HCT116 (cell line): ENCODE measurements around the gene CTBP2. TPM values are rescaled to one million over a fixed set of nuclear protein-coding genes. Genes with fewer than 3 reads are reported as not detected.

Experiments
- ATAC-seq: fragments of 200-7000 bp; cut with Tn5 transposase; 2 replicates; pipeline ENCODE4 v1.9.1; 2020; ENCODE audit warnings: mild to moderate bottlenecking, moderate library complexity
- BruUV-seq: library from RNA; stranded (reverse); fragments of 400-500 nt; replicated peaks from 2 replicates; lab custom pipeline; 2021; lab: Mats Ljungman, UMichigan
- CTCF ChIA-PET: fragments of 300-600 bp; sonication (Branson Sonifier 250); formaldehyde crosslinking; loops from one replicate; lab custom pipeline; 2021; ENCODE audit warnings: antibody characterized with exemption; lab: Charles Lee
- POLR2A ChIA-PET: fragments of 300-600, 350-600 bp; sonication (Branson Sonifier 250); formaldehyde crosslinking; loops from one replicate; lab custom pipeline; 2021; ENCODE audit warnings: antibody characterized with exemption; lab: Charles Lee
- RAD21 ChIA-PET, 2 experiments: fragments of 300-600 bp; sonication (Branson Sonifier 250); formaldehyde crosslinking; loops; one replicate each; lab custom pipeline; 2023; ENCODE audit warnings: low total read pairs in 2 of 2; ENCODE audit not compliant: uncharacterized antibody in 2 of 2, unreplicated experiment in 2 of 2, low non-redundant PET in 1 of 2; lab: Charles Lee
- DNase-seq: peaks from one replicate; pipeline ENCODE4 v3.0.0-alpha.2; 2010; ENCODE audit warnings: low read depth, low spot score
- H2AFZ ChIP-seq: fragments of 200-600 bp; shearing (Covaris generic), sonication (generic); 2 replicates; pipeline ENCODE4 v1.6.1; 2017; ENCODE audit warnings: low read depth, mixed run types, mixed read lengths, antibody characterized with exemption, low read length; ENCODE audit not compliant: poor library complexity, severe bottlenecking
- H3K27ac ChIP-seq: 2 replicates; pipeline ENCODE4 v1.5.1; 2012; ENCODE audit warnings: low read depth, low read length
- H3K27me3 ChIP-seq: fragments of 200-600 bp; sonication (generic); 2 replicates; pipeline ENCODE4 v1.6.1; 2016; ENCODE audit warnings: mixed run types, low read length, mixed read lengths; ENCODE audit not compliant: insufficient read depth
- H3K36me3 ChIP-seq, 2 experiments: fragments of 200-500 bp in 1 of 2; fragments of 200-600 bp in 1 of 2; sonication (Bioruptor generic) in 1 of 2; sonication (generic) in 1 of 2; 2 replicates each; pipeline versions ENCODE4 v1.5.1 to v1.6.1; 2014 to 2016; ENCODE audit warnings: low read length in 2 of 2, inconsistent platforms in 1 of 2, mixed read lengths in 1 of 2, mixed run types in 1 of 2; ENCODE audit not compliant: insufficient read depth in 2 of 2, control insufficient read depth in 1 of 2
- H3K4me1 ChIP-seq, 2 experiments: fragments of 200-600 bp in 1 of 2; sonication (generic) in 1 of 2; 2 replicates each; pipeline versions ENCODE4 v1.5.1 to v1.6.1; 2012 to 2017; ENCODE audit warnings: low read length in 2 of 2, inconsistent platforms in 1 of 2, mild to moderate bottlenecking in 1 of 2, mixed read lengths in 1 of 2, mixed run types in 1 of 2, moderate library complexity in 1 of 2; ENCODE audit not compliant: insufficient read depth in 2 of 2, control insufficient read depth in 1 of 2
- H3K4me2 ChIP-seq: fragments of 200-600 bp; sonication (generic); 2 replicates; pipeline ENCODE4 v1.6.1; 2017; ENCODE audit warnings: mixed run types, low read length, mixed read lengths
- H3K4me3 ChIP-seq, 2 experiments: fragments of 200-600 bp in 1 of 2; sonication (generic) in 1 of 2; replicated peaks in 1 of 2; 2 replicates each; pipeline ENCODE4 v1.5.1; 2011 to 2016; ENCODE audit warnings: low read length in 2 of 2, control low read depth in 1 of 2, low read depth in 1 of 2, mild to moderate bottlenecking in 1 of 2, mixed read lengths in 1 of 2, mixed run types in 1 of 2
- H3K79me2 ChIP-seq: fragments of 200-600 bp; sonication (generic); 2 replicates; pipeline ENCODE4 v1.6.1; 2017; ENCODE audit warnings: mild to moderate bottlenecking, mixed run types, low read length, moderate library complexity, mixed read lengths; ENCODE audit not compliant: insufficient read depth
- H3K9ac ChIP-seq: fragments of 200-600 bp; sonication (generic); 2 replicates; pipeline ENCODE4 v1.6.1; 2016; ENCODE audit warnings: low read length, mixed read lengths
- H3K9me2 ChIP-seq: fragments of 200-600 bp; sonication (generic), shearing (Covaris generic); 2 replicates; pipeline ENCODE4 v1.6.1; 2017; ENCODE audit warnings: mixed run types, mild to moderate bottlenecking, moderate library complexity; ENCODE audit not compliant: insufficient read depth
- H3K9me3 ChIP-seq, 2 experiments: fragments of 200-500 bp in 1 of 2; fragments of 200-600 bp in 1 of 2; sonication (Bioruptor generic) in 1 of 2; sonication (generic) in 1 of 2; 2 replicates each; pipeline ENCODE4 v1.6.1; 2014 to 2017; ENCODE audit warnings: low read length in 2 of 2, mixed read lengths in 2 of 2, inconsistent platforms in 1 of 2, low read depth in 1 of 2, mild to moderate bottlenecking in 1 of 2, mixed run types in 1 of 2, moderate library complexity in 1 of 2; ENCODE audit not compliant: control insufficient read depth in 1 of 2, insufficient read depth in 1 of 2
- H4K20me1 ChIP-seq: fragments of 200-600 bp; sonication (generic), shearing (Covaris generic); 2 replicates; pipeline ENCODE4 v1.6.1; 2017; ENCODE audit warnings: mixed run types, mild to moderate bottlenecking, moderate library complexity; ENCODE audit not compliant: insufficient read depth
- ATF3 ChIP-seq: IDR thresholded peaks from 2 replicates; pipeline ENCODE4 v1.6.1; 2012
- CBX3 ChIP-seq: IDR thresholded peaks from 2 replicates; pipeline ENCODE4 v1.6.1; 2012; ENCODE audit warnings: low read depth
- CTCF ChIP-seq, 3 experiments: fragments of 200-600 bp in 1 of 3; sonication (generic) in 1 of 3; IDR thresholded peaks in 2 of 3; conservative IDR thresholded peaks in 1 of 3; 2 replicates each; pipeline ENCODE4 v1.5.1; 2012 to 2017; ENCODE audit warnings: low read depth in 2 of 3, low read length in 2 of 3, antibody characterized with exemption in 1 of 3, borderline replicate concordance in 1 of 3, control low read depth in 1 of 3, mild to moderate bottlenecking in 1 of 3, mixed read lengths in 1 of 3, mixed run types in 1 of 3, moderate library complexity in 1 of 3; ENCODE audit not compliant: insufficient read depth in 1 of 3
- ELF1 ChIP-seq: IDR thresholded peaks from 2 replicates; pipeline ENCODE4 v1.6.1; 2012; ENCODE audit warnings: low read depth, borderline replicate concordance
- EZH2 ChIP-seq: fragments of 200-600 bp; sonication (generic); IDR thresholded peaks from 2 replicates; pipeline ENCODE4 v1.6.1; 2017; ENCODE audit warnings: antibody characterized with exemption, mixed run types
- FOSL1 ChIP-seq: IDR thresholded peaks from 2 replicates; pipeline ENCODE4 v1.6.1; 2012; ENCODE audit warnings: low read depth
- POLR2AphosphoS5 ChIP-seq: IDR thresholded peaks from 2 replicates; pipeline ENCODE4 v1.6.1; 2011; ENCODE audit warnings: mild to moderate bottlenecking, low read depth, low read length, moderate library complexity
- RAD21 ChIP-seq: IDR thresholded peaks from 2 replicates; pipeline ENCODE4 v1.6.1; 2012; ENCODE audit warnings: low read depth, mild to moderate bottlenecking
- YY1 ChIP-seq: IDR thresholded peaks from 2 replicates; pipeline ENCODE4 v1.6.1; 2011; ENCODE audit warnings: low read length, low read depth, moderate library complexity, mild to moderate bottlenecking; ENCODE audit not compliant: insufficient replicate concordance; ENCODE audit errors: extremely low read depth
- ZNF274 ChIP-seq: fragments of 200-500 bp; sonication (Bioruptor generic); IDR thresholded peaks from 2 replicates; pipeline ENCODE4 v1.6.1; 2014; ENCODE audit warnings: mild to moderate bottlenecking, low read depth, low read length, inconsistent platforms
- intact Hi-C: fragments of 100-400 bp; cut with micrococcal nuclease; formaldehyde crosslinking; loops from 2 replicates; pipeline ENCODE4 v1.10.0; 2022
- total RNA-seq: library from RNA; stranded (reverse); gene quantifications from one replicate; pipeline ENCODE4 v1.2.1, GENCODE V29; 2021; ENCODE audit not compliant: unreplicated experiment

Gene CTBP2
- total RNA-seq, 1 experiment from 2014 or later = 144 TPM

- DNase-seq (no peak), ATAC-seq (no peak)
- ChIA-PET CTCF (interaction anchor here (0.9 kb wide), 1 partner anchor 18 kb away, joined by 3 read pairs; no protein-coding TSS in a partner anchor), RAD21 (no interaction called here), POLR2A (no interaction called here)
- intact Hi-C loops = no loop called here
- Histone ChIP-seq H2AFZ (no peak overlapping the region), H3K4me1 (peaks cover 18 to 33% of the 10 kb centered on the region in 2 experiments), H3K9me2 (no peaks in the 10 kb centered on the region), H3K4me3 (no peak overlapping the region), H4K20me1 (peaks cover 17% of the 10 kb centered on the region; the same call in 1 of the 2 replicates), H3K4me2 (no peak overlapping the region), H3K9ac (no peak overlapping the region), H3K27me3 (no peaks in the 10 kb centered on the region), H3K9me3 (no peaks in the 10 kb centered on the region), H3K79me2 (peaks cover 100% of the 10 kb centered on the region), H3K27ac (no peak overlapping the region), H3K36me3 (peaks cover 0 to 16% of the 10 kb centered on the region in 2 experiments; a peak in 1 of 4 replicates)
- no TSS peak for BruUV-seq
- TF ChIP-seq FOSL1 (no peak), CBX3 (no peak), RAD21 (no peak), CTCF (IDR thresholded peaks at IDR 0.05 in 2 of 3, conservative IDR thresholded peaks at IDR 0.05 in 1 of 3; ENCODE audit: borderline replicate concordance in 1 of 3, insufficient read depth in 1 of 3, low read depth in 2 of 3, low read length in 2 of 3) (no peak), EZH2 (no peak), ATF3 (no peak), ZNF274 (no peak), POLR2AphosphoS5 (no peak), YY1 (no peak), ELF1 (no peak)
Measured at GRCh38 chr10:125141860-125142484, 18.4 kb downstream of the CTBP2 start.
